ENCODE results near the gene ERP27.

- TF ChIP-seq CTCF (IDR thresholded peaks at IDR 0.05): no peak
- no peak for TF ChIP-seq EP300 (IDR thresholded peaks at IDR 0.05)
- no peak for TF ChIP-seq POLR2A (IDR thresholded peaks at IDR 0.05)
These were observed 49.7 kb upstream of the ERP27 start for GRCh38 chr12:14988035-14988434.
